Testis (tissue), 3 donors: Measurements from ENCODE around the gene RSBN1. TPM values are rescaled to one million over a fixed set of nuclear protein-coding genes. Genes with fewer than 3 reads are reported as not detected.

Source experiments
- DNase-seq: peaks from one replicate; pipeline ENCODE4 v3.0.0-alpha.2; 2019
- H3K27ac ChIP-seq, 2 donors: fragments of 200-600 bp; sonication (generic); one replicate each; pipeline ENCODE4 v1.5.1; 2019
- H3K27me3 ChIP-seq: fragments of 200-600 bp; sonication (generic); one replicate; pipeline ENCODE4 v1.5.1; 2019
- H3K36me3 ChIP-seq: fragments of 200-600 bp; sonication (generic); one replicate; pipeline ENCODE4 v1.5.1; 2017; ENCODE audit warnings: low read depth; ENCODE audit errors: missing control alignments
- H3K4me1 ChIP-seq: fragments of 200-600 bp; sonication (generic); one replicate; pipeline ENCODE4 v1.5.1; 2019
- H3K4me3 ChIP-seq, 2 donors: fragments of 200-600 bp; sonication (generic); one replicate each; pipeline ENCODE4 v1.5.1; 2017 to 2019
- H3K9me3 ChIP-seq: fragments of 200-600 bp; sonication (generic); one replicate; pipeline ENCODE4 v1.5.1; 2017
- POLR2A ChIP-seq: fragments of 450-650 bp; IDR thresholded peaks from one replicate; pipeline ENCODE4 v1.6.1; 2017; ENCODE audit warnings: antibody characterized with exemption, mild to moderate bottlenecking, moderate library complexity
- WGBS, 2 donors: methylation state at CpG; one replicate each; pipeline ENCODE4 v1.1.5; 2018; 5-methylcytosine and 5-hydroxymethylcytosine counted together
- intact Hi-C: fragments of 100-400 bp; cut with DNase I; formaldehyde crosslinking; loops from one replicate; pipeline ENCODE4 v1.15.1; 2023; ENCODE audit warnings: low total_unique reads
- polyA plus RNA-seq: library from polyadenylated mRNA; stranded (reverse); fragments of 350-450 nt; fragmentation: Illumina TruSeq; extraction: RNeasy Lipid Tissue Mini Kit (QIAGEN cat#74804); gene quantifications from one replicate; pipeline ENCODE4 v1.2.3, GENCODE V29; 2014; ENCODE audit warnings: low read depth, low replicate concordance; ENCODE audit not compliant: insufficient read depth
- total RNA-seq, 2 donors: library from RNA; depleted of rRNA; stranded (reverse); fragments of >200 nt; gene quantifications; one replicate each; pipeline ENCODE4 v1.2.3, GENCODE V29; 2016
- TF ChIP-seq, protein P1 (sequence below), 3 experiments: fragments of 450-650 bp in 2 of 3; fragments of 200-600 bp in 1 of 3; sonication (generic) in 1 of 3; IDR thresholded peaks; one replicate each; pipeline ENCODE4 v1.5.1; 2016 to 2019; ENCODE audit warnings: antibody characterized with exemption in 3 of 3, mild to moderate bottlenecking in 2 of 3, moderate library complexity in 1 of 3

RSBN1 gene
- total and polyA plus RNA-seq, 3 donors from 2014 or later, result 27.5 to 32.5 (median 28.5) TPM

- 66 to 72% methylated on average over 1 of the region's 1 CpG for WGBS, 2 donors
- H3K27ac ChIP-seq, result no peak overlapping the region
- H3K36me3 ChIP-seq, result no peaks in the 10 kb centered on the region
- intact Hi-C loops, result no loop called here
- TF ChIP-seq, protein P1, sequence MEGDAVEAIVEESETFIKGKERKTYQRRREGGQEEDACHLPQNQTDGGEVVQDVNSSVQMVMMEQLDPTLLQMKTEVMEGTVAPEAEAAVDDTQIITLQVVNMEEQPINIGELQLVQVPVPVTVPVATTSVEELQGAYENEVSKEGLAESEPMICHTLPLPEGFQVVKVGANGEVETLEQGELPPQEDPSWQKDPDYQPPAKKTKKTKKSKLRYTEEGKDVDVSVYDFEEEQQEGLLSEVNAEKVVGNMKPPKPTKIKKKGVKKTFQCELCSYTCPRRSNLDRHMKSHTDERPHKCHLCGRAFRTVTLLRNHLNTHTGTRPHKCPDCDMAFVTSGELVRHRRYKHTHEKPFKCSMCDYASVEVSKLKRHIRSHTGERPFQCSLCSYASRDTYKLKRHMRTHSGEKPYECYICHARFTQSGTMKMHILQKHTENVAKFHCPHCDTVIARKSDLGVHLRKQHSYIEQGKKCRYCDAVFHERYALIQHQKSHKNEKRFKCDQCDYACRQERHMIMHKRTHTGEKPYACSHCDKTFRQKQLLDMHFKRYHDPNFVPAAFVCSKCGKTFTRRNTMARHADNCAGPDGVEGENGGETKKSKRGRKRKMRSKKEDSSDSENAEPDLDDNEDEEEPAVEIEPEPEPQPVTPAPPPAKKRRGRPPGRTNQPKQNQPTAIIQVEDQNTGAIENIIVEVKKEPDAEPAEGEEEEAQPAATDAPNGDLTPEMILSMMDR (IDR thresholded peaks at IDR 0.05), result no peak
- no peak for TF ChIP-seq POLR2A
- no peaks in the 10 kb centered on the region for H3K27me3 ChIP-seq
- no peak overlapping the region for H3K4me3 ChIP-seq
- no peaks in the 10 kb centered on the region for H3K9me3 ChIP-seq
- H3K4me1 ChIP-seq, result no peaks in the 10 kb centered on the region
- DNase-seq, result no peak
Observed at GRCh38 chr1:113747376-113747775, 64.9 kb downstream of the RSBN1 start.

GRCh38 chr1:113745425-113745824 lies 66.9 kb downstream of the RSBN1 start:
- H3K4me3 ChIP-seq, result no peak overlapping the region
- TF ChIP-seq POLR2A, result no peak
- TF ChIP-seq, protein P1 (IDR thresholded peaks at IDR 0.05), result no peak
- no peak for DNase-seq
- H3K36me3 ChIP-seq, result no peaks in the 10 kb centered on the region
- H3K27ac ChIP-seq, result no peak overlapping the region
- no peaks in the 10 kb centered on the region for H3K4me1 ChIP-seq
- WGBS, 2 donors, result 91 to 96% methylated on average over 3 of the region's 3 CpGs
- no peaks in the 10 kb centered on the region for H3K27me3 ChIP-seq
- H3K9me3 ChIP-seq, result no peaks in the 10 kb centered on the region
- intact Hi-C loops, result no loop called here

DNA sequence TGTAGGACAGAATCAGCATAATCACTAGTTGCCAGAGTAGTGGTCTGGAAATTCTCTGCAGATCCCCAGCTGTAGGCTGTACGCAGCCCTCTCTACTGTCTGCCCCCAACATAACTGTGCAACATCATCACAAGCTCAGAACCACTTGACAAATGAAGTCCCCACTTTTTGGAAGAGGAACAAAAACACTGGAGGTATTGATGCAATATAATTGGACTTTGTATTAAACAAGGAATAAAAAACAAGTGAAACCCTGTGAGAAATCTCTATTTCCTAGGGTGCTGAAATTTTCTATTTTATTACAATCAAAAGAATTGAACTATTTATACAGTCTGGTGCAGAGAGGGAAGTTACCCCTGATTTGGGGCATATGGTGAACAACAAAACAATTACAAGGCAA lies 68.2 kb downstream of the RSBN1 start:
- no peak overlapping the region for H3K4me3 ChIP-seq
- WGBS, 2 donors, result 91 to 92% methylated on average over 1 of the region's 1 CpG
- TF ChIP-seq POLR2A, result no peak
- TF ChIP-seq, protein P1 (IDR thresholded peaks at IDR 0.05), result no peak
- H3K9me3 ChIP-seq, result no peaks in the 10 kb centered on the region
- H3K36me3 ChIP-seq, result no peaks in the 10 kb centered on the region
- intact Hi-C loops, result no loop called here
- H3K27ac ChIP-seq, result no peak overlapping the region
- no peaks in the 10 kb centered on the region for H3K27me3 ChIP-seq
- DNase-seq, result no peak
- H3K4me1 ChIP-seq, result no peaks in the 10 kb centered on the region

DNA sequence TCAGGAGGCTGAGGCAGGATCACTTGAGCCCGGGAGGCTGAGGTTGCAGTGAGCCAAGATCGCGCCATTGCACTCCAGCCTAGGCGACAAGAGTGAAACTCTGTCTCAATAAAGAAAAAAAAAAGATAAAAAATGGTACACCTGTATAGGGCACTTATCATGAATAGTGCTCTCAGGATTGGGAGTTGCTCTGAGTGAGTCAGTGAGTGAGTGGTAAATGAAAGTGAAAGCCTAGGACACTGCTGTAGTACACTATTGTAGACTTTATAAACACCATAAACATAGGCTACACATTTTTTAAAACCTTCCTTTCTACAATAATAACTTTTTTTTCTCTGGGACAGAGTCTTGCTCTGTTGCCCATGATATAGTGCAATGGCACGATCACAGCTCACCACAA lies 69.8 kb downstream of the RSBN1 start:
- Histone ChIP-seq H3K36me3 (no peaks in the 10 kb centered on the region), H3K4me1 (no peaks in the 10 kb centered on the region), H3K27me3 (no peaks in the 10 kb centered on the region), H3K4me3 (no peak overlapping the region), H3K9me3 (no peaks in the 10 kb centered on the region), H3K27ac (no peak overlapping the region)
- TF ChIP-seq, protein P1 (IDR thresholded peaks at IDR 0.05), result no peak
- TF ChIP-seq POLR2A, result no peak
- intact Hi-C loops, result no loop called here
- DNase-seq, result no peak
- 96 to 98% methylated on average over 5 of the region's 5 CpGs for WGBS, 2 donors

DNA sequence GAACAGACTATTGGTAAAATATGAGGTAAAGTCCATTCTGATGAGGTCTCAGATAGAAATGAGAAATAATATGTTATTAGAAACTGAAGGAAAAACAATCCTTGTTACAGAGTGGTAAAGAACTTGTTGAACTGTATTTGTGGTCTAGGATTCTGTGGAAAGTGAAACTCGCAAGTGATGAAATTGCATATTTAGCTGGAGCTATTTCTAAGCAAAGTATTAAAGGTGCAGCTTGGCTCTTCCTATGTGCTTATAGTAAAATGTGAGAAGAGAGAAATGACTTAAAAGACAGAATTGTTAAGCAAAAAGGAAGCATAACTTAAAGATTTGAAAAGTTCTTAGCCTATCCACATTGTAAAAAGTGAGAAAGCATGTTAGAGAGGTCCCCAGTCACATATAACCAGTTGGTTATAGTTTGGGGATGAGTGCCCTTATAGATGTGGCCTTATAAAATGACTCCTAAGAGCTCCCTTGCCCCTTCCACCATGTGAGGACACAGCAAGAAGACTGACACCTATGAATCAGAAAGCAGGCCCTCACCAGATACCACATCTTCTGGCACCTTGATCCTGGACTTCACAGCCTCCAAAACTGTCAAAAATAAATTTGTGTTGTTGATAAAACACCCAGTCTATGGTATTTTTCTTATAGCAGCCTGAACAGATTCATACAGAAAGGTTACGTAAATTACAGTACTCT lies 77.8 kb downstream of the RSBN1 start:
- Histone ChIP-seq H3K9me3 (no peaks in the 10 kb centered on the region), H3K27ac (no peak overlapping the region), H3K4me3 (no peak overlapping the region), H3K36me3 (no peaks in the 10 kb centered on the region), H3K4me1 (no peaks in the 10 kb centered on the region), H3K27me3 (no peaks in the 10 kb centered on the region)
- intact Hi-C loops, result no loop called here
- TF ChIP-seq, protein P1 (IDR thresholded peaks at IDR 0.05), result no peak
- no peak for TF ChIP-seq POLR2A
- WGBS, 2 donors, result 96 to 98% methylated on average over 2 of the region's 2 CpGs
- DNase-seq, result no peak
